Activated T-cell treated with anti-CD3 and anti-CD28 coated beads, Interleukin-2, amount 50 U/mL, for 72 hours (primary cell): ENCODE data around the gene DNLZ. TPM values are rescaled to one million over a fixed set of nuclear protein-coding genes. Genes with fewer than 3 reads are reported as not detected.
A peak's percentile ranks its signal among the peaks of the same experiment; 100 is the strongest.

Experiments used
- ATAC-seq, 2 donors: fragments of 150-1000 bp; cut with Tn5 transposase; replicated peaks in 1 of 2; 2 replicates each; pipeline ENCODE4 v1.10.0; 2021; ENCODE audit warnings: moderate library complexity in 2 of 2, mild to moderate bottlenecking in 1 of 2
- DNase-seq, 2 donors: peaks; one replicate each; pipeline ENCODE4 v3.0.0; 2021 to 2022; ENCODE audit warnings: mixed read lengths in 1 of 2
- H3K27ac Mint-ChIP-seq: one replicate; pipeline ENCODE4 v1.8.0; 2022; ENCODE audit warnings: mild to moderate bottlenecking, moderate library complexity, mixed read lengths
- H3K27me3 Mint-ChIP-seq: one replicate; pipeline ENCODE4 v1.8.0; 2022; ENCODE audit warnings: low read depth, mixed read lengths
- H3K36me3 Mint-ChIP-seq, 2 donors: one replicate each; pipeline ENCODE4 v1.8.0; 2022; ENCODE audit warnings: mixed read lengths in 2 of 2, mild to moderate bottlenecking in 1 of 2; ENCODE audit not compliant: insufficient read depth in 2 of 2
- H3K4me1 Mint-ChIP-seq: one replicate; pipeline ENCODE4 v1.8.0; 2022; ENCODE audit warnings: low read depth, mixed read lengths
- H3K4me3 Mint-ChIP-seq, 2 donors: one replicate each; pipeline ENCODE4 v1.8.0; 2022; ENCODE audit warnings: mild to moderate bottlenecking in 2 of 2, mixed read lengths in 2 of 2, moderate library complexity in 2 of 2
- H3K9me3 Mint-ChIP-seq, 2 donors: one replicate each; pipeline ENCODE4 v1.8.0; 2022; ENCODE audit warnings: mixed read lengths in 2 of 2
- total RNA-seq, 2 donors: library from RNA; stranded (reverse); gene quantifications; one replicate each; pipeline ENCODE4 v1.2.3, GENCODE V29; 2022

The DNLZ gene
- total RNA-seq, 2 donors from 2014 or later = 10.8 to 14.4 TPM

- no peak for DNase-seq
- no peaks in the 10 kb centered on the region for H3K9me3 Mint-ChIP-seq
- H3K27me3 Mint-ChIP-seq = no peaks in the 10 kb centered on the region
- ATAC-seq = no peak
- H3K27ac Mint-ChIP-seq = no peak overlapping the region
- no peak overlapping the region for H3K4me3 Mint-ChIP-seq
- H3K4me1 Mint-ChIP-seq = peaks cover 7% of the 10 kb centered on the region
- H3K36me3 Mint-ChIP-seq = no peaks in the 10 kb centered on the region
These were observed 33.7 kb downstream of the DNLZ start for GRCh38 chr9:136329636-136330405.

- no peaks in the 10 kb centered on the region for H3K27me3 Mint-ChIP-seq
- ATAC-seq (no peak), DNase-seq (no peak)
- H3K27ac Mint-ChIP-seq = no peak overlapping the region
- no peaks in the 10 kb centered on the region for H3K36me3 Mint-ChIP-seq
- peaks cover 7% of the 10 kb centered on the region for H3K4me1 Mint-ChIP-seq
- no peaks in the 10 kb centered on the region for H3K9me3 Mint-ChIP-seq
- no peak overlapping the region for H3K4me3 Mint-ChIP-seq
These were observed 34.3 kb downstream of the DNLZ start for GRCh38 chr9:136329211-136329627.

DNA sequence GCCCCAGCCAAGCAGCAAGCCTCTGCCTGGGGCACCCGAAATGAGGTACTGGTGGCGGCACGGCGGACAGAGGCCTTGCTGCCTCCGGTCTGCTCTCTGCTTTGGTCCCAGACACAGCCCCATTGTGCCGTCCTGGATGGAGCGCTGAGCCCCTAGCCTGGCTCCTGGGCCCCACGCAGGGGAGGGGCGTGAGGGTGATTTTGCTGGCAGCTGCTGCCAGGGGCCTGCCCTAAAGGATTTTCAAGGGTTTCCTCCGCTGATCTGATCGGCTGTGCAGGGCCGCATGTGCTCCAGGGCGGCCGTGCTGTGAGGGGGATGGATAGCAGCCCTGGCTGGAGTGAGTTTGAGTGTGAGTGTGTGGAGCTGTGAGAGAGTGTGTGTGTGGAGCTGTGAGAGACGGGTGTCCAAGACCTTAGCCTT, 34.9 kb downstream of the DNLZ start:
- Mint-ChIP-seq H3K4me1 (peaks cover 9% of the 10 kb centered on the region), H3K9me3 (no peaks in the 10 kb centered on the region), H3K36me3 (no peaks in the 10 kb centered on the region), H3K27ac (no peak overlapping the region), H3K27me3 (no peaks in the 10 kb centered on the region), H3K4me3 (peak overlapping the region; percentile 27 to 65)
- DNase-seq (no peak), ATAC-seq (no peak)

DNA sequence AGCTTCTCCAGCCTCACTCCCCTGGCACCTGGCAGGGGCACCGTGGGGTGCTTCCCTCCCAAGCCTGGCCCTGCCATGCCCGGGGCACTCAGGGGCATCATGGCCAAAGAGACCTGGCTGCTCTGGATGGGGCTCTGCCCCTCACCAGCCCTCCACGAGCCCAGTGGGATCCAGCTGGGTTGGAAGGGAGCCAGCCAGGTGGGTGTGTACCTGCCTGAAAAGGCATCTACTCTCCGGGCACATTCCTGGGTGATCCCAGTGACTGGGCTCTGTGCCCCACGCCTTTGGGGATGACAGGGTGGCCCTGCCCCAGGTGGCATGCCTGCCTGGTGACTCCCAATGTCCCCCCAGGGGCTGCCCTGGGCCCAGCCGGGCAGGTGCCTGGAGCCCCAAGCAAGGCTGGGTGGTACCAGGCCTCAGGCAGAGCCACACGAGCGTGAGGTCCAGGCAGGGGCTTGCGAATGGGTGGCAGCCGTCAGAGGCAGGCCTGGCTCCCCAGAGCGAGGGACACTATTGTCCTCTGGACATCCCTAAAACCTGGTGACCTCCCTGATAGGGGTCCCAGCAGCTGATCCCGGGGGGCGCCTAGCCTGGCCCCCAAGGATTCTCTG, 35.4 kb downstream of the DNLZ start:
- Mint-ChIP-seq H3K9me3 (no peaks in the 10 kb centered on the region), H3K27me3 (no peaks in the 10 kb centered on the region)
- no peak for ATAC-seq

DNA sequence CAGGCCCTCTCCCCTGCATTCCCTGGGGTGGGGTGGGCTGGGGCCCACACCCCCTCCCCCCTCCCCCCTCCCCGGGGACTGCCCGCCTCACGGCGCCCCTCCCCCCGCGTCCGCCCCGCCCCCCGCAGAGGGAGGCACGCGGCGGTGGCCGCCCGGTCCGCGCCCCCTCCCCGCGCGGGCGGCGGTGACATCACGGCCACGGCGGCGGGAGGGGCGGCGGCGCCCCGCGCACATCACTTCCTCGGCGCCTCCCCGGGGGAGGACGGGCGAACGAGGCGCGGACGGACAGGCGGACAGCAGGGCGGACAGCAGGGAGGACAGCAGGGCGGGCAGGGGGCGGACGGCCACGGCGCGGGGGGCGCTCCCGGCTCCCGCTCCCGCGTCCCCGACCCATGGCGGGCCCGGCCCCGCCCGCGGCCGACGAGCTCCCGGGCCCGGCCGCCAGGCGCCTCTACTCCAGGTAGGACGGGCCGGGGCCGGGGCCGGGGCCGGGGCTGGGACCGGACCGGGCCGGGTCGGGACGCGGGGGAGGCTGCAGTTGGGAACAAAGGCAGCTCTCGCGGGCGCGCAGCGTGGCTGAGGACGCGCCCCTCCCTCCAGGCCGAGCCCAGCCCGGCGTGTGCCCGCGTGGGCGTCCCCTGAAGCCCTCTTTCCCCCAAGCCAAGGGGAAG, 36.1 kb downstream of the DNLZ start, which contains the start of gene GPSM1:
TSS of gene GPSM1 (plus strand) at position 236 of the 671 bp plus-strand sequence. CDS start at position 393, 157 bp downstream.
- H3K27ac Mint-ChIP-seq = peak within 1 kb of the TSS; percentile 57
- H3K4me3 Mint-ChIP-seq = peak within 1 kb of the TSS; percentile 74 to 76
- no peaks in the 10 kb centered on the region for H3K9me3 Mint-ChIP-seq
- no peaks in the 10 kb centered on the region for H3K27me3 Mint-ChIP-seq
- peaks cover 11% of the 10 kb centered on the region for H3K4me1 Mint-ChIP-seq
- ATAC-seq (peak; percentile 71 to 77), DNase-seq (peak; percentile 53 to 65)
- H3K36me3 Mint-ChIP-seq = no peaks in the 10 kb centered on the region

More for the DNA sequence above, 35.4 kb downstream of the DNLZ start:
- H3K4me3 Mint-ChIP-seq = peak overlapping the region; percentile 27 to 65
- peaks cover 11% of the 10 kb centered on the region for H3K4me1 Mint-ChIP-seq
- no peaks in the 10 kb centered on the region for H3K36me3 Mint-ChIP-seq
- H3K27ac Mint-ChIP-seq = no peak overlapping the region
- DNase-seq = no peak

DNA sequence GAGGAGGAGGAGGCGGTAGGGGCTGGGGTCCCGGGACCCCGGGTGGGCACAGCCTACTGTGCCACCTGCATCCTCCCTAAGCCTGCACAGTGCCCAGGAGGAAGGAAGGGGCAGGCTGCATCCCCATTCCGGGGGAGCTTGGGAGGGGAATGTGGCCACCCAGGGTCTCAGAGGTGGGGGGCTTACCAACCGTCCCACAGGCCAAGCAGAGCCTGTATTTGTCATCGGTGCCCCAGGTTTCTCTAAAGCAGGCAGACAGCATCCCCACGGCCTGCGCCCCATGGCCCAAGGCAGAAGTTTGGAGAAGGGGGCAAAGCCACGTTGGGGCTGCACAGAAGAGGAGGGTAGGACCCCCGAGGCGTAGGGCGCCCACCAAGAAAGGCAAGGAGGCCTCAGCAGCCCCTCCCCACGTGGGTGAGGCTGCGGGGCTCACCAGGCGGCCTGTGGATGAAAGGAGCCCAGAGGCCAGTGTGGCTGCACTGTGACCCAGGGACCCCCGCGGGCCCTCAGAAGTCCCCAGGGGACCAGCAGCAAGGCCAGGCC, 36.7 kb downstream of the DNLZ start:
- peaks cover 11% of the 10 kb centered on the region for H3K4me1 Mint-ChIP-seq
- peak overlapping the region; percentile 57 for H3K27ac Mint-ChIP-seq
- H3K36me3 Mint-ChIP-seq = no peaks in the 10 kb centered on the region
- ATAC-seq (peak in 1 of 2 donors; percentile 27), DNase-seq (no peak)
- H3K27me3 Mint-ChIP-seq = no peaks in the 10 kb centered on the region
- peak overlapping the region; percentile 70 to 74 for H3K4me3 Mint-ChIP-seq
- no peaks in the 10 kb centered on the region for H3K9me3 Mint-ChIP-seq

DNA sequence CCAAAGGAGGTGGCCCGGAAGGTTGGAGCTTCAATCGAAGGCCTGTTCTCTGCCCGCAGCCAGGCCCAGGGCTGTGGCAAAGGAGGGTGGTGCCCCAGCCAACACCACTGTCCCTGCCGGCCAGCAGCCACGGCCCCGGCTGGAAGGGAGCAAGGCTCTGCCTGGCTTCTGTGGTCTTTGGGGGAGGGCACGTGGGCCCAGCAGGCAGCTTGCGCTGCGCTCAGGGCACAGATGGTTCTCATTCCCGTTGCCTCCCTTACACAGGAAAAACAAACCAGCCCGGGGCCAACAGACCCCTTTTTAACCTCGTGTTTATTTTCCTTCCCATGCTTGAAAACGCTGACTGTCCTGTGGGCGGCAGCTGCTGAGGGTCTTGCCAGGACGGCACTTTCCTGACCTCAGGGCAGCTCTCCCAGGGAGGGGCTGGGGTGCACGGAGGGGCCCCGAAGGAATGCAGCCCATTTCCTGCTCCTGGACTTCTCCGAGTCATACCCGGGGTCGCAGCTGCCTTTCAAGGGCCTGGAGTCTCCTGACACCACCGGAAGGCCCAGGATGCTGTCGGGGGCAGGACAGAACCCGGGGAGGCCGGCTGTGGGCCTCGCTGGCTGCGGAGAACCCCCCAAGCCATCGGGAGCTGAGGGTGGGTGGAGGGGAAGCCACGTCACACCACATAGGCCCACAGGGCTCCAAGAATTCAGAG, 37.3 kb downstream of the DNLZ start:
- Mint-ChIP-seq H3K27me3 (no peaks in the 10 kb centered on the region), H3K9me3 (no peaks in the 10 kb centered on the region), H3K27ac (no peak overlapping the region), H3K36me3 (no peaks in the 10 kb centered on the region), H3K4me3 (peak overlapping the region in 1 of 2 donors; percentile 74), H3K4me1 (peaks cover 11% of the 10 kb centered on the region)
- DNase-seq (no peak), ATAC-seq (no peak)

DNA sequence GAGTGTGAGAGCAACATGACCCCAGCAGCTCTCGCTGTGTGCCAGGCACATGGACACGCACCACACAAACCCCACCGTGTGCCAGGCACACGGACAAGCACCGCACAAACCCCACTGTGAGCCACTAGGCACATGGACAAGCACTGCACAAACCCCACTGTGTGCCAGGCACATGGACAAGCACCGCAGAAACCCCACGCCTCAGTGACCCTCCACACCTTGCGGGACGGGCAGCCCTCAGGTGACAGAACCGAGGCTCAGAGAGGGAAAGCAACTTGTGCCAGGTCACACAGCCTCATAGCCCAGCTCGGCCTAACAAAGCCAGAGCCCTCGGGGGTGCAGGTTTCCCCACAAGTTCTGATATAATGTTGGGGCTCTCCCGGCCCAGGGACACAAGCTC, 38.2 kb downstream of the DNLZ start:
- no peak overlapping the region for H3K4me3 Mint-ChIP-seq

DNA sequence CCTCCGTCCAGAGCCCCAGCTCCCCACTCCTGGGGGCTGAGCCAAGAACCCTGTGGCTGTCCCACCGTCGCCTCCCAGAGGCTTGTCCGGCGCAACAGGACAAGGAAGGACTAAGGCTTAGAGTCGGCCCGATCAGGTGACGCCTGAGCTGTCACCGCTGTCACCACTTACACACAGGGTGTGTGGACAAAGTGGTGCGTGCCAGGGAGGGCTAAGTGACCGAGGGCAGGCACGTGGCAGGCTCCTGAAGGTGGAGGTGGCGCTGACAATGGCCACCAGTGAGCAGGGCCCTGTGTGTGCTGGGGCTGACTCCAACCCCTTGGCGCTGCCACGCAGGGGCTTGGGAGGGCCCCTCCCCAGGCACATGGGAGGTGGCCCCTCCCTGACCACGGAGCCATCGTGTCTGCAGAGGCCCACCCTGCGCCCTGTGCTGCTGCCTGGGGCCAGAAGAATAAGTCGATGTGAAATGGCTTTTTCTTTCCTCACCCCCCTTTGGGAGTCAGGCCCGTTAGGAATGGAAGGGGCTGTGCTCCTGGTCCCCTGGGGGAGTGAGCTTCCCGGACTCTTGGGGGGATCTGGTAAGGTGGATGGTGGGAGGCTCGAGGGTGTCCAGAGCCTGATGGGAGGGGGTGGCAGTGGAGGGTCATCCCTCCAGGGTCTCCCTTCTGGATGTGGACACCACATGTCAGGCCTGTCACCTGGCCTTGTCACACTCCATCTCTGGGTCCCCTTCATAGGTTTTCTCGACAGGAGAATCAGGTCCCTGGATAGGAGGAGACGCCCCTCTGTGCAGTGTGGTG, 38.8 kb downstream of the DNLZ start:
- DNase-seq = no peak
- ATAC-seq = no peak
- Mint-ChIP-seq H3K4me1 (peaks cover 11% of the 10 kb centered on the region), H3K27ac (no peak overlapping the region), H3K27me3 (no peaks in the 10 kb centered on the region), H3K36me3 (no peaks in the 10 kb centered on the region), H3K9me3 (no peaks in the 10 kb centered on the region), H3K4me3 (no peak overlapping the region)

More for the DNA sequence above, 38.2 kb downstream of the DNLZ start:
- Mint-ChIP-seq H3K27me3 (no peaks in the 10 kb centered on the region), H3K4me1 (peaks cover 11% of the 10 kb centered on the region), H3K36me3 (no peaks in the 10 kb centered on the region), H3K27ac (no peak overlapping the region), H3K9me3 (no peaks in the 10 kb centered on the region)
- ATAC-seq (no peak), DNase-seq (no peak)

- Mint-ChIP-seq H3K27me3 (no peaks in the 10 kb centered on the region), H3K36me3 (no peaks in the 10 kb centered on the region), H3K27ac (no peak overlapping the region), H3K4me1 (peaks cover 5% of the 10 kb centered on the region), H3K9me3 (no peaks in the 10 kb centered on the region), H3K4me3 (no peak overlapping the region)
- ATAC-seq (no peak), DNase-seq (no peak)
These were observed 40.2 kb downstream of the DNLZ start for GRCh38 chr9:136323371-136323789.

DNA sequence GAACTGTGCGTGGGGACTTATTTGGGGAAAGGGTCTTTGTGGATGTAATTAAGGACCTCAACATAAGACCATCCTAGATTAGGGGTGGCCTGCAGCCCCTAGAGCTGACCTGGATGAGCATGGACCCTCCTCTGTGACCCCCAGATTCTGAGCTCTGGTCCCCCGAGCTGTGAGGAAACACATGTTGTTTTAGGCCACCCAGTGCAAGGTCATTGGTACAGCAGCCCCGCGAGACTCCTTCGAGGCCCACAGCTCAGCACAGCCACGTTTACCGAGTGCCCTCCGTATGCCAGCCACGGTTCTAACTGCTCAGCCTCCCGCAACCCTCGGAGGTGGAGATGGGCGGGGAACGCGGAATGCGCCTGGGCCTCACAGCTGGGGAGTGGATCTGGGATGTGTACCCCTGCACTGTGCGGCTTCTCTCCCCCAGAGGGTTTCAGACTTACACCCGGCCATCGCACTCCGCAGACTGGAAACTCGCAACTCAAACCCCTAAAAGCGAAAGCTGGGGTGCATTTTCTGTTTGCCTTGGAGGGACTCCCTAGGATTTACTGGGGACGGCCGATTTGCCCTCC, 40.7 kb downstream of the DNLZ start:
- DNase-seq = no peak
- Mint-ChIP-seq H3K36me3 (no peaks in the 10 kb centered on the region), H3K27me3 (no peaks in the 10 kb centered on the region), H3K4me1 (peaks cover 5% of the 10 kb centered on the region), H3K9me3 (no peaks in the 10 kb centered on the region), H3K27ac (no peak overlapping the region), H3K4me3 (peak overlapping the region in 1 of 2 donors; percentile 20)
- no peak for ATAC-seq

DNA sequence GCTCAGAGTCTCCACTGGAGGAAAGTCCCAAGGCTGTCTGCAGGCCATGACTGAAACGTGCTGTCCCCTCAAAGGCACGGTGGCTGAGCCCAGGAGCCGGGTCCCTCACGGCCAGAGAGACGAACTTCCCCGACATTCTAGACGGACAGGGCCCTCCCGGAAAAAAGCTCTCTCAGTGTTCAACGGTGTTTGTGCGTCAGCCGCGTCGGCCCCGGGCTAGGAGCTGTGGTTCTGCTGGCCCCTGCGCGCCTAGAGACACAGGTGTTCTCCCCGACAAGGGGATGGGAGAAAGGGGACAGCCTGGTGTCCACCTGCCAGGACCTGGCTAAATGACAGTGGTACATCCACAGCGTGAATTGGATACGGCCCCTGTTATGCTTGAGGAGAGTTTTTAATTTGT, 42.0 kb downstream of the DNLZ start:
- no peaks in the 10 kb centered on the region for H3K9me3 Mint-ChIP-seq
- DNase-seq (no peak), ATAC-seq (no peak)
- no peak overlapping the region for H3K4me3 Mint-ChIP-seq
- H3K27ac Mint-ChIP-seq = no peak overlapping the region
- no peaks in the 10 kb centered on the region for H3K27me3 Mint-ChIP-seq
- peaks cover 0 to 2% of the 10 kb centered on the region in 2 donors for H3K36me3 Mint-ChIP-seq
- peaks cover 5% of the 10 kb centered on the region for H3K4me1 Mint-ChIP-seq
